Mesothelial cell of epicardium (in vitro differentiated cells): ENCODE data around the gene ATP6V0E2. TPM values are rescaled to one million over a fixed set of nuclear protein-coding genes. Genes with fewer than 3 reads are reported as not detected.

Experiments used
- DNase-seq, 2 experiments: peaks; one replicate each; pipeline ENCODE4 v3.0.0; 2021; ENCODE audit warnings: low spot score in 2 of 2; ENCODE audit not compliant: unreplicated experiment in 2 of 2
- H3K27ac Mint-ChIP-seq: 2 replicates; pipeline ENCODE4 v1.8.0; 2021; ENCODE audit warnings: mixed read lengths
- H3K27me3 Mint-ChIP-seq: 2 replicates; pipeline ENCODE4 v1.8.0; 2021; ENCODE audit warnings: low read depth, mixed read lengths
- H3K36me3 Mint-ChIP-seq: 2 replicates; pipeline ENCODE4 v1.8.0; 2021; ENCODE audit warnings: mixed read lengths
- H3K4me1 Mint-ChIP-seq: 2 replicates; pipeline ENCODE4 v1.8.0; 2021; ENCODE audit warnings: mixed read lengths
- H3K4me3 Mint-ChIP-seq: 2 replicates; pipeline ENCODE4 v1.8.0; 2021; ENCODE audit warnings: mild to moderate bottlenecking, moderate library complexity, mixed read lengths
- H3K9me3 Mint-ChIP-seq: 2 replicates; pipeline ENCODE4 v1.8.0; 2021; ENCODE audit warnings: mixed read lengths
- total RNA-seq: library from RNA; stranded (reverse); gene quantifications from 3 replicates; pipeline ENCODE4 v1.2.1, GENCODE V29; 2021
- TF ChIP-seq, protein P1 (sequence below): fragments of 200-600 bp; sonication (generic); IDR thresholded peaks from one replicate; pipeline ENCODE4 v1.5.0; 2021; ENCODE audit warnings: antibody characterized with exemption; ENCODE audit not compliant: unreplicated experiment

ATP6V0E2 gene
- total RNA-seq, 1 donor from 2014 or later, result 30.0 TPM

DNA sequence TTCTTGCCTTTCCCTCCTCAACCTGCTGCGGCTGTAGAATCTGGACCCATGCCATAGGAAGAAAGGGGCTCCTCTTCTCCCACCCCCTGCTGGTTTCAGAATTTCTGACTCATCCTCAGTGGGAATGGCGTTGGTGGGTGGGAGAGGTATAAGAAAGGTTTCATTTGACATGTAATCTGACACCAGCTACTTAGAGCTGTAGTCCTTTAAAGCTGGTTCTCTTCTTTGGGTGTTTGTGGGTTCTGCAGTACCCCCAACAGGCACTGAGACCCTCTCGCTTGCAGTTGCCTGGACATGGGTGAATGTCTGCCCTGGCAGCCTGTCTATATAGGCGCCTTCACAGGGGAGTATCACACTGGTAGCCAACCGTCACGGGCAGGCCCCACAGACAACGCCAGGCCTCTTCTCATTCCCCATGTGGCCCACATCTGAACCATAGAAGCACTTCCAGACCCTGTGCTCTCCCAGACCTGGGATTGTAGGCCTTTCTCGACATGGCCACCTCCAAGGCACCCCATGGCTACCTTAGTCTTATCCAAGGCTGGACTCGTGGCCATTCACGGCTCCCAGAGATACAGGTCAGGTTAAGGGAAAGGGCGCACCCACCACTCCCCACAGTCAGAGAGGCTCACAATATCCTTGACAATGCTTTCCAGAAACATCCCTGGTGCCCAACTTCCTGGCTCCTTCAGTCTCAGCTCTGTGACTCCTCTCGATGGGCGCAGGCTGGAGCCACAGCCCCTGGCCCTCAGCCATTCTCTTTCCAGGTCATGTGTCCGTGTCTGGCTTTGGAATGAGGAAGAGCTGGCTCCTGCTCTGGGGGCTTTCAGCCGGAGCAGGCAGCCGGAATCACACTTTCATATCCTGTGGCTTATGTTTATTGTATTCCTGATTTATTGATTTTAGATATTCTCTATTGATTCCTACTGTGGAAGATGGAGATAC, 18.1 kb upstream of the ATP6V0E2 start:
- Mint-ChIP-seq H3K4me3 (peak overlapping the region; percentile 16), H3K27me3 (no peaks in the 10 kb centered on the region), H3K27ac (peak overlapping the region; percentile 98), H3K36me3 (peaks cover 13% of the 10 kb centered on the region), H3K4me1 (peaks cover 30% of the 10 kb centered on the region), H3K9me3 (no peaks in the 10 kb centered on the region)
- TF ChIP-seq, protein P1, sequence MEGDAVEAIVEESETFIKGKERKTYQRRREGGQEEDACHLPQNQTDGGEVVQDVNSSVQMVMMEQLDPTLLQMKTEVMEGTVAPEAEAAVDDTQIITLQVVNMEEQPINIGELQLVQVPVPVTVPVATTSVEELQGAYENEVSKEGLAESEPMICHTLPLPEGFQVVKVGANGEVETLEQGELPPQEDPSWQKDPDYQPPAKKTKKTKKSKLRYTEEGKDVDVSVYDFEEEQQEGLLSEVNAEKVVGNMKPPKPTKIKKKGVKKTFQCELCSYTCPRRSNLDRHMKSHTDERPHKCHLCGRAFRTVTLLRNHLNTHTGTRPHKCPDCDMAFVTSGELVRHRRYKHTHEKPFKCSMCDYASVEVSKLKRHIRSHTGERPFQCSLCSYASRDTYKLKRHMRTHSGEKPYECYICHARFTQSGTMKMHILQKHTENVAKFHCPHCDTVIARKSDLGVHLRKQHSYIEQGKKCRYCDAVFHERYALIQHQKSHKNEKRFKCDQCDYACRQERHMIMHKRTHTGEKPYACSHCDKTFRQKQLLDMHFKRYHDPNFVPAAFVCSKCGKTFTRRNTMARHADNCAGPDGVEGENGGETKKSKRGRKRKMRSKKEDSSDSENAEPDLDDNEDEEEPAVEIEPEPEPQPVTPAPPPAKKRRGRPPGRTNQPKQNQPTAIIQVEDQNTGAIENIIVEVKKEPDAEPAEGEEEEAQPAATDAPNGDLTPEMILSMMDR, result no peak
- peak in 1 of 2 experiments; percentile 44 for DNase-seq

DNA sequence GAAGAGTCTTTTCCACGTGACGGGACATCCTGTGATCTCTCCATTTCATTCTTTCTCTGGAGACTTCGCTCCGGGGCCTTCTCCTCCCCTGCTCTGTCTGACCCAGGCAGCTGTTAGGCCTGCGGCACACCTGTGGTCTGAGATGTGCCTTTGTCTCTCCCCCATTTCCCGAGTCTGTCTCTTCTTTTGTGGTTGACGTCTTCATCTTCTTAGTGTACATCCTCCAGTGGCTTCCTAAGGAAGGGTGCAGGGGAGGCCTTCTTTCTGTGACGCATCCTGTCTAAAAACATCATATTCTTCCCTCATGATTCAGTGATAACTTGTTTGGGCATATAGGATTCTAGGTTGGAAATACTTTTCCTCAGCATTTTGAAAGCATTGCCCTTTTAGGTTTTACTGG, 17.2 kb upstream of the ATP6V0E2 start:
- Mint-ChIP-seq H3K27ac (peak overlapping the region; percentile 98), H3K9me3 (no peaks in the 10 kb centered on the region), H3K4me3 (no peak overlapping the region), H3K4me1 (peaks cover 30% of the 10 kb centered on the region), H3K27me3 (no peaks in the 10 kb centered on the region), H3K36me3 (peaks cover 14% of the 10 kb centered on the region)
- TF ChIP-seq, protein P1, result no peak
- no peak for DNase-seq

DNA sequence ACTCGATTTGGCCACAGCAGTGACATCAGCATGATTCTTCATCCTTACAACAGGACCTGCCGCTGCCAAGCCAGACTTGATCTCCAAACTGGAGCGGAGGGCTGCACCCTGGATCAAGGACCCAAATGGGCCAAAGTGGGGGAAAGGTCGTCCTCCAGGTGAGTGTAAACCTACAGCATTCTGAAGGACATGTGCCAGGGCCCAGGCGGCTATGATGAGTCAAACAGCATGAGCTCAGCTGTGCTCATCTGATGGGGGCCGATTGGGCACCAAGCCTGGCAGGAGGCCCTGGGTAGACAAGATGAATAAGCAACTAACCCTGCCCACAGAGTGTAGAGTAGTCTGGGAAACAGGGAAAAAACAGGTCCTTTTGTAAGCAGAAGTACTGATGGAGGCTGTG, 14.4 kb upstream of the ATP6V0E2 start:
- no peak overlapping the region for H3K27ac Mint-ChIP-seq
- H3K36me3 Mint-ChIP-seq, result peaks cover 16% of the 10 kb centered on the region
- TF ChIP-seq, protein P1, result no peak
- H3K9me3 Mint-ChIP-seq, result no peaks in the 10 kb centered on the region
- no peak for DNase-seq
- peaks cover 24% of the 10 kb centered on the region for H3K4me1 Mint-ChIP-seq
- H3K4me3 Mint-ChIP-seq, result no peak overlapping the region
- H3K27me3 Mint-ChIP-seq, result no peaks in the 10 kb centered on the region

DNA sequence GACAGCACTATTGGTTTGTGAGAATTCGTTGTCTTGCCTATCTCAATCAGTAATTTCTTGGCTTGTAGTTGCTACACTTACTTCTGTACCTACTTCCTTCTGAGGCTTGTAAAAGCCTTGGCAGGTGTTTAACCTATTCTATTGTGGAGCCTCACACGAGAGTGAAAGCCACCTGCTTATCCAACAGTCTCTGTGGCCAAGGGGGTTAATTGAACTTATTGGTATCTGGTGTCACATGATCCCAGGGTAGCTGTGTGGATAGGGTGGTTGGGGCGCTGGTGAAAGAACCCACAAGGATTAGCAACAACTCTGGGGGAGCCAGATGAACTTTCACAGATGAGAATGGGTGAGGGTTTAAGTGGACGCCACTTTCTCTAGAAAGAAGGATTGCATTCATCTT, 13.9 kb upstream of the ATP6V0E2 start:
- no peak for DNase-seq
- TF ChIP-seq, protein P1, result no peak
- no peaks in the 10 kb centered on the region for H3K9me3 Mint-ChIP-seq
- no peak overlapping the region for H3K4me3 Mint-ChIP-seq
- peaks cover 17% of the 10 kb centered on the region for H3K36me3 Mint-ChIP-seq
- H3K27ac Mint-ChIP-seq, result no peak overlapping the region
- no peaks in the 10 kb centered on the region for H3K27me3 Mint-ChIP-seq
- H3K4me1 Mint-ChIP-seq, result peaks cover 19% of the 10 kb centered on the region

DNA sequence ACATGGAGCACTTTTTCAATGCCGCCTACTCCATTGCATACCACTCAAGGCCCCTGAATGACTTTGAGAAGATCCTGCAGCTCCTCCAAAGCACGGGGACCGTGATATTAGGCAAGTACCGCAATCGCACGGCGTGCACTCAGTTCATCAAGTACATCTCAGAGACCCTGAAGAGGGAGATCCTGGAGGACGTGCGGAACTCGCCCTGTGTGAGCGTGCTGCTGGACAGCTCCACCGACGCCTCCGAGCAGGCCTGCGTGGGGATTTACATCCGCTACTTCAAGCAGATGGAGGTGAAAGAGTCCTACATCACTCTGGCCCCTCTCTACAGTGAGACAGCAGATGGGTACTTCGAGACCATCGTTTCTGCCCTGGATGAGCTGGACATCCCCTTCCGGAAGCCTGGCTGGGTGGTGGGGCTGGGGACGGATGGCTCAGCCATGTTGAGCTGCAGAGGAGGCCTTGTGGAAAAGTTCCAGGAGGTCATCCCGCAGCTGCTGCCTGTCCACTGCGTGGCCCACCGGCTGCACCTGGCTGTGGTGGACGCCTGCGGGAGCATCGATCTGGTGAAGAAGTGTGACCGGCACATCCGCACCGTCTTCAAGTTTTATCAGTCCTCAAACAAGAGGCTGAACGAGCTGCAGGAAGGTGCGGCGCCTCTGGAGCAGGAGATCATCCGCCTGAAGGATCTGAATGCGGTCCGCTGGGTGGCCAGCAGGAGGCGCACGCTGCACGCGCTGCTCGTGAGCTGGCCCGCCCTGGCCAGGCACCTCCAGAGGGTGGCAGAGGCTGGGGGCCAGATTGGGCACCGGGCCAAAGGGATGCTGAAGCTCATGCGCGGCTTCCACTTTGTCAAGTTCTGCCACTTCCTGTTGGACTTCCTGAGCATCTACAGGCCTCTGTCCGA, 12.7 kb upstream of the ATP6V0E2 start:
- Mint-ChIP-seq H3K4me1 (peaks cover 7% of the 10 kb centered on the region), H3K9me3 (no peaks in the 10 kb centered on the region), H3K27me3 (no peaks in the 10 kb centered on the region), H3K27ac (no peak overlapping the region), H3K36me3 (peaks cover 17% of the 10 kb centered on the region), H3K4me3 (no peak overlapping the region)
- TF ChIP-seq, protein P1, result peak; percentile 36
- no peak for DNase-seq
